ENCODE data around the gene TEKTIP1. TPM values are rescaled to one million over a fixed set of nuclear protein-coding genes. Genes with fewer than 3 reads are reported as not detected.

The TEKTIP1 gene
- total and polyA plus RNA-seq, 9 donors, result 0.54 to 5.6 (median 3.6) TPM; not detected in 2

DNA sequence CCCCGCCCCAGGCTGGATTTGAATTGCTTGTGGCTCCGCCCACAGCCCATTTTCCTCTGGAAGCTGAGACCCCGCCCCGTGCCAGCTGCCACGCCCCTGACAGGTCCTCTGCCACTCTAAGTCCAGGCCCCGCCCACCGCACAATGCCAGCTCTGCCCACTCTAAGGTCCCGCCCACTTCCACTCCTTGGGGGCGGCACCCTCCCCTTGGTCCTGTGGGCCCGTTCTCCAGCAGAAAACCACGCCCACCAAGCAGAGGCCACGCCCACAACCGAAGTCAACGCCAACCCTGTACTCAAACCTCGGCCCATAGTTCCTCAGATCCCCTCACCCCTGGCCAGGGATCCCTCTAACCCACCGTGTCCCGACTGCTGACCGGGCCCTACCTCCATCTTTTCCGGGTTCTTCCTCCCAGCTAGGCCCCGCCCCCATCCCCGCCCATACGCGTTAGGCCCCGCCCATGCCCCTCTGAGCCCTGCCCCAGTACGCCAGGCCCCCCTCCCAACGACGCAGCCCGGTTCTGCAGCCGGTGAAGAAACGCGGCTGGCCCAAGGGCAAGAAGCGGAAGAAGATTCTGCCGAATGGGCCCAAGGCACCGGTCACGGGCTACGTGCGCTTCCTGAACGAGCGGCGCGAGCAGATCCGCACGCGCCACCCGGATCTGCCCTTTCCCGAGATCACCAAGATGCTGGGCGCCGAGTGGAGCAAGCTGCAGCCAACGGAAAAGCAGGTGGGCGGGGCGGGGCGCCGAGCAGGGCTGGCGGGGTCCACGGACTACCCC lies 35.1 kb downstream of the TEKTIP1 start:
- Histone ChIP-seq H3K27ac (peak overlapping the region in 1 of 2 donors; percentile 28), H3K27me3 (no peaks in the 10 kb centered on the region), H3K4me3 (peak overlapping the region; percentile 92), H3K4me1 (ENCODE audit: insufficient read depth) (peaks cover 12% of the 10 kb centered on the region), H3K9me3 (no peaks in the 10 kb centered on the region), H3K36me3 (no peaks in the 10 kb centered on the region)
- intact Hi-C loops (cut with DNase I), result no loop called here
- 53 to 63% (median 61%) methylated on average over 49 to 55 of the region's 55 CpGs for WGBS, 3 donors
- TF ChIP-seq, protein P1, sequence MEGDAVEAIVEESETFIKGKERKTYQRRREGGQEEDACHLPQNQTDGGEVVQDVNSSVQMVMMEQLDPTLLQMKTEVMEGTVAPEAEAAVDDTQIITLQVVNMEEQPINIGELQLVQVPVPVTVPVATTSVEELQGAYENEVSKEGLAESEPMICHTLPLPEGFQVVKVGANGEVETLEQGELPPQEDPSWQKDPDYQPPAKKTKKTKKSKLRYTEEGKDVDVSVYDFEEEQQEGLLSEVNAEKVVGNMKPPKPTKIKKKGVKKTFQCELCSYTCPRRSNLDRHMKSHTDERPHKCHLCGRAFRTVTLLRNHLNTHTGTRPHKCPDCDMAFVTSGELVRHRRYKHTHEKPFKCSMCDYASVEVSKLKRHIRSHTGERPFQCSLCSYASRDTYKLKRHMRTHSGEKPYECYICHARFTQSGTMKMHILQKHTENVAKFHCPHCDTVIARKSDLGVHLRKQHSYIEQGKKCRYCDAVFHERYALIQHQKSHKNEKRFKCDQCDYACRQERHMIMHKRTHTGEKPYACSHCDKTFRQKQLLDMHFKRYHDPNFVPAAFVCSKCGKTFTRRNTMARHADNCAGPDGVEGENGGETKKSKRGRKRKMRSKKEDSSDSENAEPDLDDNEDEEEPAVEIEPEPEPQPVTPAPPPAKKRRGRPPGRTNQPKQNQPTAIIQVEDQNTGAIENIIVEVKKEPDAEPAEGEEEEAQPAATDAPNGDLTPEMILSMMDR (IDR thresholded peaks at IDR 0.05), result no peak
- TF ChIP-seq EP300 (IDR thresholded peaks at IDR 0.05) (no peak), POLR2A (IDR thresholded peaks at IDR 0.05) (no peak)
- peak; percentile 78 to 87 (median 78) for DNase-seq

DNA sequence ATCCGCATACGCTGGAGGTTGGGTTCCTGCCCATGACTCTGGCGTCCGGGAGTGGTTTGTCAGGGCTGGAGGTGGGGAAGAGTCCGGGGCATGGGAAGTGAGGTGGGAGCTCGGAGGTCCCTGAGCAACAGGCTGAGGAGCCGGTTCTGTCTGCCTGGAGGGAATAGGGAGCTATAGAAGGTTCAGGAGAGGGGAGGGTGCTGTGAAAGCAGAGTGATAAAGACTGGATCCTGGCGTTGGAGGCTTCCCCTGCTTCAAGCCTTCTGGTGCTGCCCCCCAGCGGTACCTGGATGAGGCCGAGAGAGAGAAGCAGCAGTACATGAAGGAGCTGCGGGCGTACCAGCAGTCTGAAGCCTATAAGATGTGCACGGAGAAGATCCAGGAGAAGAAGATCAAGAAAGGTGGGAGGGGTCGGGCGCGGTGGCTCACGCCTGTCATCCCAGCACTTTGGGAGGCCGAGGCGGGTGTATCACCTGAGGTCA lies 36.3 kb downstream of the TEKTIP1 start:
- H3K27me3 ChIP-seq, result no peaks in the 10 kb centered on the region
- no peaks in the 10 kb centered on the region for H3K36me3 ChIP-seq
- peaks cover 12% of the 10 kb centered on the region for H3K4me1 ChIP-seq (ENCODE audit: insufficient read depth)
- 86 to 93% (median 89%) methylated on average over 19 of the region's 19 CpGs for WGBS, 3 donors
- intact Hi-C loops (cut with DNase I), result no loop called here
- TF ChIP-seq EP300 (IDR thresholded peaks at IDR 0.05), result no peak
- no peak for TF ChIP-seq POLR2A (IDR thresholded peaks at IDR 0.05)
- TF ChIP-seq, protein P1 (IDR thresholded peaks at IDR 0.05), result no peak
- H3K4me3 ChIP-seq, result no peak overlapping the region
- no peaks in the 10 kb centered on the region for H3K9me3 ChIP-seq
- DNase-seq, result no peak
- H3K27ac ChIP-seq, result no peak overlapping the region

DNA sequence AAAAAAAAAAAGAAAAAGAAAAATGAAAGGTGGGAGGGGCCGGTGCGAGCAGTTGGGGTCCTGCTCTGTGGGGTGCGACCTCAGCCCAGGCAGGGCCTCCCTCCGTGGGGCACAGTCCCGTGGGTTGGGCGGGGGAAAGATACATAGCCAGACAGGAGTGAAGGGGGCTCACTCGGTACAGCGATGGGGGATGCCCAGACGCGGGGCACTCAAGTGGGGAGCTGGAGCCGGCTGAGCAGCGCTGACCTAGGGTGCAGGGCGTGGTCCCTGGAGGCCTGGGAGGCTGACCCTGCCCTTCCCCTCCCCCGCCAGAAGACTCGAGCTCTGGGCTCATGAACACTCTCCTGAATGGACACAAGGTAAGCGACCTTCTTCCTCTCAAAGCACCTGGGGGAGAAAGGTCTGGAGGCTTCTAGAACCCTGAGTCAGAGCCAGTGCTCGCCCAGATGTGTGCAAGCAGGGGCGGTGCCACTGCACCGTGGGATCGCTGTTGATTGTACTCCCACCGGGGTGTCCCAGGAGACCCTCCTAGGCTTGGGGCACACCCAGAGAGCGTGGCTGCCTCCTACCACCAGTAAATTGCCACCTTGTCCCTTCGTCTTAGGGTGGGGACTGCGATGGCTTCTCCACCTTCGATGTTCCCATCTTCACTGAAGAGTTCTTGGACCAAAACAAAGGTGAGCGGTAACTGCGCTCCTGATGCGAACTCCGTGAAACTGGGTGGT lies 37.1 kb downstream of the TEKTIP1 start:
- peaks cover 12% of the 10 kb centered on the region for H3K4me1 ChIP-seq (ENCODE audit: insufficient read depth)
- H3K36me3 ChIP-seq, result no peaks in the 10 kb centered on the region
- 81 to 89% (median 85%) methylated on average over 29 of the region's 29 CpGs for WGBS, 3 donors
- DNase-seq, result no peak
- H3K27ac ChIP-seq, result no peak overlapping the region
- peak overlapping the region; percentile 14 for H3K4me3 ChIP-seq
- TF ChIP-seq EP300 (IDR thresholded peaks at IDR 0.05), result no peak
- TF ChIP-seq, protein P1 (IDR thresholded peaks at IDR 0.05), result no peak
- TF ChIP-seq POLR2A (IDR thresholded peaks at IDR 0.05), result no peak
- H3K9me3 ChIP-seq, result no peaks in the 10 kb centered on the region
- H3K27me3 ChIP-seq, result no peaks in the 10 kb centered on the region
- intact Hi-C loops (cut with DNase I), result no loop called here

DNA sequence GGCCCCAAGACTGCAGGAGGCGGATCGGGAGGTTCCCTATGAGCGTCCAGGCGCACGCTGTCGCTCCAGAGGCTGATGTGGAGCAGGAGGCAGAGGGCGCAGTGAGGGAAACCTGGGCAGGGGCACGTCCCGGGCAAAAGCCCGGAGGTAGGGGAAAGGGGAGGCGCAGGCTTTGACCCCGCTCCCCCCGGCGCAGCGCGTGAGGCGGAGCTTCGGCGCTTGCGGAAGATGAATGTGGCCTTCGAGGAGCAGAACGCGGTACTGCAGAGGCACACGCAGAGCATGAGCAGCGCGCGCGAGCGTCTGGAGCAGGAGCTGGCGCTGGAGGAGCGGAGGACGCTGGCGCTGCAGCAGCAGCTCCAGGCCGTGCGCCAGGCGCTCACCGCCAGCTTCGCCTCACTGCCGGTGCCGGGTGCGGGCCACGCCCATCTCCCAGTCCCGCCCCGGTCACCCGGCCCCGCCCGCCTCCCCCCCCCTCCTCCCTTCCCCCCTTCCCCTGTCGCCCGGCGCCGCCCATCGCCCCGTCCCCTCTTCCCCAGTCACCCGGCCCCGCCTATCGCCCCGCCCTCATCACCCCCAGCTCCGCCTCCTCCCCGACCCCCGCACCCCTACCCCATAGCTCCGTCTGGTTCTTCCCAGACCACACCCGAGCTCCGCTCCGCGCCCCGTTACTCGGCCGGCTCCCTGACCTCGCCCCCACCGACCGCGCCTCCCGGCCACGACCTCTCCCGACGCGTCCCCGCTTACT lies 37.9 kb downstream of the TEKTIP1 start:
- TF ChIP-seq EP300 (IDR thresholded peaks at IDR 0.05), result no peak
- TF ChIP-seq, protein P1 (IDR thresholded peaks at IDR 0.05), result no peak
- no peak for TF ChIP-seq POLR2A (IDR thresholded peaks at IDR 0.05)
- intact Hi-C loops (cut with DNase I), result no loop called here
- 40 to 72% (median 58%) methylated on average over 59 to 75 of the region's 78 CpGs for WGBS, 3 donors
- peak; percentile 55 to 82 (median 59) for DNase-seq
- H3K27ac ChIP-seq, result no peak overlapping the region
- H3K36me3 ChIP-seq, result no peaks in the 10 kb centered on the region
- H3K4me1 ChIP-seq (ENCODE audit: insufficient read depth), result peaks cover 12% of the 10 kb centered on the region
- peak overlapping the region; percentile 14 for H3K4me3 ChIP-seq
- H3K27me3 ChIP-seq, result no peaks in the 10 kb centered on the region
- H3K9me3 ChIP-seq, result no peaks in the 10 kb centered on the region
